ENCODE results near the gene NFKBIZ.
"Not testable (repeated sequence)": the region's sequence is repeated elsewhere in the genome, so short reads cannot be mapped to it uniquely, and the experiment has no call there.

The NFKBIZ gene

GRCh38 chr3:101879102-101879501 is 29.8 kb downstream of the NFKBIZ start:
- no peak for FAIRE-seq

- no peak for FAIRE-seq
These were observed 30.4 kb downstream of the NFKBIZ start for GRCh38 chr3:101879623-101880284.

- FAIRE-seq, result no peak
These were observed 35.5 kb downstream of the NFKBIZ start for GRCh38 chr3:101884776-101885175.

- not testable (repeated sequence) for FAIRE-seq
These were observed 36.3 kb downstream of the NFKBIZ start for GRCh38 chr3:101885584-101885983.

GRCh38 chr3:101886626-101887025 is 37.3 kb downstream of the NFKBIZ start:
- no peak for FAIRE-seq

GRCh38 chr3:101888653-101889052 is 39.3 kb downstream of the NFKBIZ start:
- FAIRE-seq, result no peak

GRCh38 chr3:101890716-101891115 is 41.4 kb downstream of the NFKBIZ start:
- FAIRE-seq, result no peak

- no peak for FAIRE-seq
These were observed 43.3 kb downstream of the NFKBIZ start for GRCh38 chr3:101892648-101893047.

- no peak for FAIRE-seq
These were observed 46.9 kb downstream of the NFKBIZ start for GRCh38 chr3:101896083-101896757.

- no peak for FAIRE-seq
These were observed 47.7 kb downstream of the NFKBIZ start for GRCh38 chr3:101897013-101897412.

GRCh38 chr3:101898039-101898438 is 48.7 kb downstream of the NFKBIZ start:
- FAIRE-seq, result no peak

GRCh38 chr3:101898752-101899169 is 49.4 kb downstream of the NFKBIZ start:
- no peak for FAIRE-seq

GRCh38 chr3:101900316-101900715 is 51.0 kb downstream of the NFKBIZ start:
- FAIRE-seq, result no peak

GRCh38 chr3:101900736-101901135 is 51.4 kb downstream of the NFKBIZ start:
- no peak for FAIRE-seq

GRCh38 chr3:101902041-101902440 is 52.7 kb downstream of the NFKBIZ start:
- FAIRE-seq, result no peak

- FAIRE-seq, result no peak
These were observed 54.1 kb downstream of the NFKBIZ start for GRCh38 chr3:101903451-101903871.

- not testable (repeated sequence) for FAIRE-seq
These were observed 56.3 kb downstream of the NFKBIZ start for GRCh38 chr3:101905573-101905972.

All from TTC549 (cell line).